NOMO-1 (cell line): Measurements from ENCODE around the gene PCGF3.
"Not testable (repeated sequence)": the region's sequence is repeated elsewhere in the genome, so short reads cannot be mapped to it uniquely, and the experiment has no call there.

Experiments used
- DNase-seq, 2 experiments: peaks; one replicate each; lab custom pipeline; 2025; ENCODE audit not compliant: unreplicated experiment in 2 of 2; lab: John Stamatoyannopoulos, UW

Gene PCGF3

GRCh38 chr4:759810-760209, 54.2 kb downstream of the PCGF3 start:
- DNase-seq: not testable (repeated sequence)

GRCh38 chr4:760616-761015, 55.0 kb downstream of the PCGF3 start:
- no peak for DNase-seq

DNA sequence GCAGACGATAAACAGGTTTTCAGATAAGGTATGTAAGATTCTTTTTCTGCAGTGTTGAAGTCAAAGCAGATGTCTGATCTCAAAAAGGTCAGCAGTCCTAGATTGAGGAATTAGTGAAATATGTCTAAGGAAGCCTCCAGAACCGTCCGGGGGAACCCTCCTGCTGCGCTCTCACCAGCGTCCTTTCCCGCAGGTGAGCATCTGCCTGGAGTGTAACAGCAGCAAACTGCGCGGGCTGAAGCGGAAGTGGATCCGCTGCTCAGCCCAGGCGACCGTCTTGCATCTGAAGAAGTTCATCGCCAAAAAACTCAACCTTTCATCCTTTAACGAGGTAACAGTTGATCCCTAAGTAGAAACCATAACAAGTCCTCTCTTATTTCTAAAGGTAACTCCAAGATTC, 55.5 kb downstream of the PCGF3 start:
- no peak for DNase-seq

DNA sequence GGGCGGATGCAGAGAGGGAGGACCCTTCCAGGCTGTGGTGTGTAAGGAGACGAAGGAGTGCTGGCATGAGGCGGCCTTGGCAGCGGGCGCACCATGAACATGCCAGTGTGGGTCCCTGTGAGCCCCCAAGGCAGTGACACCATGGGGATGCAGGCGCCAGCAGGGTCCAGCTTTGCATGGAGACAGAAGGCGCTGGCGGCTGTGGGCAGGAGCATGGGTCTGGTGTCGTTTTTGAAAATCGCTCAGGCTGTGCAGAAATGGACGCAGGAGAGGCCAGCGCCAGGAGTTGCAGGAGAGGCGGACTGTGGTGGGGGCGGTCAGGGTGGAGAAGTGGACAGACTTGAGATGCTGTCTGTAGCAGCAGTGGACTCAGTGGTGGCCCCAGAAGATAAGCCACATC, 56.1 kb downstream of the PCGF3 start:
- no peak for DNase-seq

- DNase-seq: no peak
Measured at GRCh38 chr4:762211-763190, 56.9 kb downstream of the PCGF3 start.

DNA sequence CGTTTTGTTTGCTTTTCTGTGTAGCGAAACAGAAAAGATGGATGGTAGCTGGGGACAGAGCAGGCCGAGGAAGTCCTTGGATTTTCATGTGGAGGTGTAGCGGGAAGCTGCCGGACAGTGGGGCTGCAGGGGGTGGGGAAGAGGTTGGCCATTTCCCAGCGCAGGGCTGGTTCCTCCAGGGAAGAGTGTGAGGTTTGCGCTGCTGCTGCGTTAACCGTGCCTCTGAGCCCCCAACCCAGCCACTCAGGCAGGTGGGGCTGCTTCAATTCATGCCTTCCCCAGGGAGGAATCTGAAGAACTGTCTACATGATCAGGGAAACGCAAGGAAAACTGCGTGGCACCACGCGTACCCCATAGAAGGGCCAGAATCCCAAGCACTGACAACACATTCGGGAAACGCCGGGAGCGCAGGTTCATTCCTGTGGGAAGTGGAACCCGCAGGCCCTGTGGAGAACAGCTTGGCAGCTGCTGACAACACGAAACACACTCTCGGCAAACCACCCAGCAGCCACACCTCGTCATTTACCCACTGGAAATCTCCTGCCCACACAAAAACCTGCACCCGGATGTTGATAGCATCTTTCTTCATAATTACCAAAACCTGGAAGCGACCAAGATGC, 57.7 kb downstream of the PCGF3 start:
- DNase-seq: no peak

- no peak for DNase-seq
Measured at GRCh38 chr4:763922-764321, 58.3 kb downstream of the PCGF3 start.

- no peak for DNase-seq
Measured at GRCh38 chr4:764405-765169, 59.0 kb downstream of the PCGF3 start.

- DNase-seq: no peak
Measured at GRCh38 chr4:766152-766515, 60.5 kb downstream of the PCGF3 start.

DNA sequence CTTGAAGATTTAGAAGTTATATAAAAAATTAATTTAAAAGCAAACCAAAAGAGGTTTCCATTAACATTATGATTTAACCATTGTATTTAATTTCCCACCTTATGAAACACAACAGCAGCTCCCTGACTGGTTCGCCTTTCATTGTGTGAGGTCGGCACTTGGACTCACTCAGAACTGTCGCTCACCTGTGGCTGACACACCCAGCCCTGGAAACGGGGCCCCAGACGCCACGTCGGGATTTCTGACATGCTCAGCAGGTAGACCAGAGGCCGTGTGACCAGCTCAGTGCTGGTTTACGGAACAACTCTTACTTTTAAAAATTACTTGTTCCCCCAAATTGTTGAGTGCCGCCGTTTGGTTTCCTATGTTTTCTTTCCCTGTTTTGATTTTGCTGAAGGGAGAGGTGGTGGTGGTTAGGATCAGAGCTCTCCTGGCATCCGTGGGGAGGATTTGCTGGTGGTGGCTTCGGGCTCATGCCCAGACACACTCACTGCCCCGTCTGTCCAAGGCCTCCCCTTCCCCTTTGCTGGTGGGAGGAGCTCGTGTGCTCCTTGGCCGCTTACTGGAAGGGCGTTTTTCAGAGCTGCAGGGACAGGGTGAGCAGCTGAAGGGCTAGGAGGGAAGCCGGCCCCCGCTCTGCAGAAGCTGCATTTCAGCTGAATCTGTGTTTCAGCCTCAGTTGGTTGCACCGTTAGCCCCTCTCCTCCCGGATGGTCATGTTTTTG, 61.1 kb downstream of the PCGF3 start:
- DNase-seq: no peak

- DNase-seq: no peak
Measured at GRCh38 chr4:768076-768475, 62.4 kb downstream of the PCGF3 start.

DNA sequence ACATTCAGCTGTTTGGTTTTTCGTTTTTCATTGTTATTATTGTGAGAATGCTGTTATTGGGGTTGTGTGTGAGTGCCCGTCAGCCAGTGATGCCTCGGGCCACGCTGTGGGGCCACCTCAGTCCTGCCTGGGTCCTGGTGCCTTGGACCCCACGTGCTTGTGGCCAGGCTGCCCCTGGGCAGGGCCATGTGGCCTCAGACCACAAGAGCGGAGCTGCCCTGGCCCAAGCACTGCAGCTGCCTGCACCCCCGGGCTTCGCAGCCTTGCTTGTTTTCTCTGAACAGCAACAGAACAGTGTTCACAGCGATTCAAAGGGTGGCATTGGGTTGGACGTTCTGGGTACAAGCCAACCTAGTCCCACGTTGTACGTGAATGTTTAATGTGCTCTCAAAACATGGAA, 63.4 kb downstream of the PCGF3 start:
- no peak for DNase-seq

- DNase-seq: no peak
Measured at GRCh38 chr4:769511-769910, 63.9 kb downstream of the PCGF3 start.

- no peak for DNase-seq
Measured at GRCh38 chr4:770022-770421, 64.4 kb downstream of the PCGF3 start.

- DNase-seq: no peak
Measured at GRCh38 chr4:771464-771863, 65.8 kb downstream of the PCGF3 start.

- no peak for DNase-seq
Measured at GRCh38 chr4:772118-772517, 66.5 kb downstream of the PCGF3 start.

GRCh38 chr4:772776-773175, 67.1 kb downstream of the PCGF3 start:
- no peak for DNase-seq

DNA sequence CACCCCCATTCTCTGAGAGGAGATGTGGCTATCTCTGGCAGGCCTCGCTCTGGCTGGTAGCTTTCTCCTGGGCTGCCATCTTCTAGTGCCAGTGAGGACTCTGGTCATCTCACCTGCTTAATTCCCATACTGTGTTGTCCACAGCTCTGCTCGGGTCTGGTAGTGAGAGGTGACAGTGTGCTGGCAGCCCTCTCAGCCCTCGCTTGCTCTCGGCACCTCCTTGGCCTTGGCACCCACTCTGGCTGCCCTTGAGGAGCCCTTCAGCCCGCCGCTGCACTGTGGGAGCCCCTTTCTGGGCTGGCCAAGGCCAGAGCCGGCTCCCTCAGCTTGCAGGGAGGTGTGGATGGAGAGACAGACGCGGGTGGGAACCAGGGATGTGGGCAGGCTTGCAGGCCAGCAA, 67.6 kb downstream of the PCGF3 start:
- no peak for DNase-seq

- not testable (repeated sequence) for DNase-seq
Measured at GRCh38 chr4:774419-775092, 68.9 kb downstream of the PCGF3 start.

DNA sequence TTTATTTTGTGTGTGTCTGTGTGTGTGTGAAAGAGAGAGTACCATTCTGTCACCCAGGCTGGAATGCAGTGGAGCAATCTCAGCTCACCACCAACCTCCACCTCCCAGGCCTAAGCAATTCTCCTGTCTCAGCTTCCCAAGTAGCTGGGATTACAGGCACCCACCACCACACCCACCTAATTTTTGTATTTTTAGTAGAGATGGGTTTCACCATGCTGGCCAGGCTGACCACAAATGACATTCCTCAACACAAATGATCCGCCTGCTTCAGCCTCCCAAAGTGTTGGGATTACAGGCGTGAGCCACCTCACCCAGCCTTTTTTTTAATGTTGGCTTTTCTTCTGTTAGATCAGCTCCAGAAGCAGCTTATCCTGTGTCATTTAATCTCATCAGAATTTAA, 69.9 kb downstream of the PCGF3 start:
- not testable (repeated sequence) for DNase-seq
